ENCODE data around the gene NPTX1. TPM values are rescaled to one million over a fixed set of nuclear protein-coding genes. Genes with fewer than 3 reads are reported as not detected.

Gene NPTX1
- total and polyA plus RNA-seq, 2 experiments from 2014 or later, result 3.4 to 20.5 TPM

DNA sequence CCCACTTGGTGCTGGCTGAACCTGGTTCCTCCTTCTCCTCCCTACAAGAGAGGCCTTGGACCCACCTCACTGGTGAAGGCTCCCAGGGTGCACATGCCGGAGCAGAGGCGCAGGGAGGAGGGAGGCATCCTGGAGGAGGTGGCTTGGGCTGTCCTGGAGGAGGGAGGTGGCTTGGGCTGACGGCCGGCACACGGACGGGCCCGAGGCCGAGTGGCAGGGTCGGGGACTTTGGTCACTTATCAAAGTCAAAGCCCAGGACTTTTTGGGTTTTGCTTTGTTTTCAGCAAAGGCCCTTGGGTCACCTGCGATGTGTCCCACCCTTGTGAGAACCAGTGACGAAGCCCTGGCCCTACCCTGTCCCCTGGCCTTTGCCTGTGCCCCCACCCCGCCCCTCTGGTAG lies 32.9 kb downstream of the NPTX1 start:
- no peaks in the 10 kb centered on the region for H3K36me3 Mint-ChIP-seq (ENCODE audit: low read depth)
- Histone ChIP-seq H3K9me2 (ENCODE audit: insufficient read depth) (no peaks in the 10 kb centered on the region), H3K4me1 (ENCODE audit: insufficient read depth) (no peaks in the 10 kb centered on the region; the same call in 1 of the 2 replicates), H4K20me1 (replicated peaks; ENCODE audit: insufficient read depth) (no peaks in the 10 kb centered on the region; the same call in none of the 2 replicates), H3K36me3 (ENCODE audit: insufficient read depth) (no peaks in the 10 kb centered on the region), H3K4me2 (no peak overlapping the region), H3K79me2 (replicated peaks; ENCODE audit: insufficient read depth) (no peaks in the 10 kb centered on the region), H3K27me3 (ENCODE audit: insufficient read depth) (no peaks in the 10 kb centered on the region), H2AFZ (no peak overlapping the region), H3K27ac (ENCODE audit: low read depth) (no peak overlapping the region), H3F3A (replicated peaks; ENCODE audit: low read depth) (0 out of 2 replicates have a peak, but pooled peaks cover 3% of the 10 kb centered on the region), H3K4me3 (no peak overlapping the region)
- no peak for ATAC-seq
- no peak for TF ChIP-seq JUNB (IDR thresholded peaks at IDR 0.05; ENCODE audit: unreplicated experiment)
- TF ChIP-seq ZNF331 (CRISPR knock-in tag; IDR thresholded peaks at IDR 0.05; ENCODE audit: low read depth), result no peak
- TF ChIP-seq POLR2AphosphoS5 (IDR thresholded peaks at IDR 0.05; ENCODE audit: low read depth), result no peak
- H3K27me3 Mint-ChIP-seq (ENCODE audit: insufficient read depth, low read depth, poor library complexity), result peaks cover 11% of the 10 kb centered on the region
- H3K4me1 Mint-ChIP-seq, result peaks cover 4% of the 10 kb centered on the region; the same call in 1 of the 3 replicates
- H3K4me3 Mint-ChIP-seq, result no peak overlapping the region
- H3K9me3 Mint-ChIP-seq, result no peaks in the 10 kb centered on the region
- no peak overlapping the region for H3K27ac Mint-ChIP-seq
- no peak for DNase-seq (ENCODE audit: low spot score)

DNA sequence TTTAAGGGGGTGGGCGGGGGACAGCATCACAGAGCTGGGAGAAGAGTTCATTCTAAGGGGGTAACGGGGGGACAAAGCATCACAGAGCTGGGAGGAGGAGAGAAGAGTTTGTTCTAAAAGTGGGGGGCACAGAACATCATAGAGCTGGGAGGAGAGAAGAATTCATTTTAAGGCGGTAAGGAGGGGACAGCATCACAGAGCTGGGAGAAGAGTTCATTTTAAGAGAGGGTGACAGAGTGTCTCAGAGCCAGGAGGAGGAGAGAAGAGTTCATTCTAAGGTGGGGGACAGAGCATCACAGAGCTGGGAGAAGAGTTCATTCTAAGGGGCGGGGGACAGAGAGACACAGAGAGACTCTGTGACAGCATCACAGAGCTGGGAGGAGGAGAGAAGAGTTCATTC lies 33.6 kb downstream of the NPTX1 start:
- Histone ChIP-seq H2AFZ (no peak overlapping the region), H3K27me3 (ENCODE audit: insufficient read depth) (no peaks in the 10 kb centered on the region), H4K20me1 (replicated peaks; ENCODE audit: insufficient read depth) (no peaks in the 10 kb centered on the region; the same call in none of the 2 replicates), H3K4me2 (no peak overlapping the region), H3K79me2 (replicated peaks; ENCODE audit: insufficient read depth) (no peaks in the 10 kb centered on the region), H3F3A (replicated peaks; ENCODE audit: low read depth) (0 out of 2 replicates have a peak, but pooled peaks cover 3% of the 10 kb centered on the region), H3K27ac (ENCODE audit: low read depth) (no peak overlapping the region), H3K4me1 (ENCODE audit: insufficient read depth) (no peaks in the 10 kb centered on the region; the same call in 1 of the 2 replicates), H3K9me2 (ENCODE audit: insufficient read depth) (no peaks in the 10 kb centered on the region), H3K4me3 (no peak overlapping the region), H3K36me3 (ENCODE audit: insufficient read depth) (no peaks in the 10 kb centered on the region)
- DNase-seq (ENCODE audit: low spot score), result no peak
- peaks cover 11% of the 10 kb centered on the region for H3K27me3 Mint-ChIP-seq (ENCODE audit: insufficient read depth, low read depth, poor library complexity)
- TF ChIP-seq JUNB (IDR thresholded peaks at IDR 0.05; ENCODE audit: unreplicated experiment), result no peak
- TF ChIP-seq ZNF114 (CRISPR knock-in tag; IDR thresholded peaks at IDR 0.05), result no peak
- TF ChIP-seq ZNF331 (CRISPR knock-in tag; IDR thresholded peaks at IDR 0.05; ENCODE audit: low read depth), result no peak
- TF ChIP-seq POLR2AphosphoS5 (IDR thresholded peaks at IDR 0.05; ENCODE audit: low read depth), result no peak
- no peak for TF ChIP-seq CREB1 (CRISPR knock-in tag; IDR thresholded peaks at IDR 0.05; ENCODE audit: low read depth)
- H3K9me3 Mint-ChIP-seq, result no peaks in the 10 kb centered on the region
- no peak overlapping the region for H3K27ac Mint-ChIP-seq
- no peak overlapping the region for H3K4me3 Mint-ChIP-seq
- ATAC-seq, result no peak
- H3K4me1 Mint-ChIP-seq, result peaks cover 4% of the 10 kb centered on the region; the same call in 1 of the 3 replicates
- H3K36me3 Mint-ChIP-seq (ENCODE audit: low read depth), result no peaks in the 10 kb centered on the region

DNA sequence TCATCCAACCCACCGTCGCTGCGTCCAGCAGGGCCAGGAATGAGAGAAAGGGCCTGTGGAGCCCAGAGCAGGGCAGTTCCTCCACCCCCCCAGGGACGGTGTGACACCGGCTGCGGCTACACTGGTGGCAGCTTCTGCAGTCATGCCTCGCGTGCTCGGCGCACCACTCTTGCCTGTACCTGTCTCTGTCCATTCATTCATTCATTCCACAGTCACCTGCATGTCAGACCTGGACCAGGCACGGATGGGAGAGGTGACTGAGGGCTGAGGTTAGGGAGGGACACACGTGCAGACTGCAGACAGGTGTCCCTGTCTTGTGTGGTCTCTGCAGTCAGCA lies 34.1 kb downstream of the NPTX1 start:
- Histone ChIP-seq H3K79me2 (replicated peaks; ENCODE audit: insufficient read depth) (no peaks in the 10 kb centered on the region), H3K4me1 (ENCODE audit: insufficient read depth) (no peaks in the 10 kb centered on the region; the same call in 1 of the 2 replicates), H3K27ac (ENCODE audit: low read depth) (no peak overlapping the region), H3K4me3 (no peak overlapping the region), H3K9me2 (ENCODE audit: insufficient read depth) (no peaks in the 10 kb centered on the region), H3K27me3 (ENCODE audit: insufficient read depth) (no peaks in the 10 kb centered on the region), H2AFZ (no peak overlapping the region), H3K36me3 (ENCODE audit: insufficient read depth) (no peaks in the 10 kb centered on the region), H4K20me1 (replicated peaks; ENCODE audit: insufficient read depth) (no peaks in the 10 kb centered on the region; the same call in none of the 2 replicates), H3F3A (replicated peaks; ENCODE audit: low read depth) (0 out of 2 replicates have a peak, but pooled peaks cover 3% of the 10 kb centered on the region), H3K4me2 (no peak overlapping the region)
- DNase-seq (ENCODE audit: low spot score) (no peak), ATAC-seq (no peak)
- no peak overlapping the region for H3K27ac Mint-ChIP-seq
- peaks cover 11% of the 10 kb centered on the region for H3K27me3 Mint-ChIP-seq (ENCODE audit: insufficient read depth, low read depth, poor library complexity)
- H3K9me3 Mint-ChIP-seq, result no peaks in the 10 kb centered on the region
- no peak overlapping the region for H3K4me3 Mint-ChIP-seq
- H3K36me3 Mint-ChIP-seq (ENCODE audit: low read depth), result no peaks in the 10 kb centered on the region
- peaks cover 4% of the 10 kb centered on the region; the same call in 1 of the 3 replicates for H3K4me1 Mint-ChIP-seq
- no peak for TF ChIP-seq POLR2AphosphoS5 (IDR thresholded peaks at IDR 0.05; ENCODE audit: low read depth)
- TF ChIP-seq, protein P1, sequence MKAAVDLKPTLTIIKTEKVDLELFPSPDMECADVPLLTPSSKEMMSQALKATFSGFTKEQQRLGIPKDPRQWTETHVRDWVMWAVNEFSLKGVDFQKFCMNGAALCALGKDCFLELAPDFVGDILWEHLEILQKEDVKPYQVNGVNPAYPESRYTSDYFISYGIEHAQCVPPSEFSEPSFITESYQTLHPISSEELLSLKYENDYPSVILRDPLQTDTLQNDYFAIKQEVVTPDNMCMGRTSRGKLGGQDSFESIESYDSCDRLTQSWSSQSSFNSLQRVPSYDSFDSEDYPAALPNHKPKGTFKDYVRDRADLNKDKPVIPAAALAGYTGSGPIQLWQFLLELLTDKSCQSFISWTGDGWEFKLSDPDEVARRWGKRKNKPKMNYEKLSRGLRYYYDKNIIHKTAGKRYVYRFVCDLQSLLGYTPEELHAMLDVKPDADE (IDR thresholded peaks at IDR 0.05), result no peak
- no peak for TF ChIP-seq JUNB (IDR thresholded peaks at IDR 0.05; ENCODE audit: unreplicated experiment)
- TF ChIP-seq EZH2phosphoT487 (IDR thresholded peaks at IDR 0.05; ENCODE audit: unreplicated experiment), result no peak
- TF ChIP-seq, protein P2, sequence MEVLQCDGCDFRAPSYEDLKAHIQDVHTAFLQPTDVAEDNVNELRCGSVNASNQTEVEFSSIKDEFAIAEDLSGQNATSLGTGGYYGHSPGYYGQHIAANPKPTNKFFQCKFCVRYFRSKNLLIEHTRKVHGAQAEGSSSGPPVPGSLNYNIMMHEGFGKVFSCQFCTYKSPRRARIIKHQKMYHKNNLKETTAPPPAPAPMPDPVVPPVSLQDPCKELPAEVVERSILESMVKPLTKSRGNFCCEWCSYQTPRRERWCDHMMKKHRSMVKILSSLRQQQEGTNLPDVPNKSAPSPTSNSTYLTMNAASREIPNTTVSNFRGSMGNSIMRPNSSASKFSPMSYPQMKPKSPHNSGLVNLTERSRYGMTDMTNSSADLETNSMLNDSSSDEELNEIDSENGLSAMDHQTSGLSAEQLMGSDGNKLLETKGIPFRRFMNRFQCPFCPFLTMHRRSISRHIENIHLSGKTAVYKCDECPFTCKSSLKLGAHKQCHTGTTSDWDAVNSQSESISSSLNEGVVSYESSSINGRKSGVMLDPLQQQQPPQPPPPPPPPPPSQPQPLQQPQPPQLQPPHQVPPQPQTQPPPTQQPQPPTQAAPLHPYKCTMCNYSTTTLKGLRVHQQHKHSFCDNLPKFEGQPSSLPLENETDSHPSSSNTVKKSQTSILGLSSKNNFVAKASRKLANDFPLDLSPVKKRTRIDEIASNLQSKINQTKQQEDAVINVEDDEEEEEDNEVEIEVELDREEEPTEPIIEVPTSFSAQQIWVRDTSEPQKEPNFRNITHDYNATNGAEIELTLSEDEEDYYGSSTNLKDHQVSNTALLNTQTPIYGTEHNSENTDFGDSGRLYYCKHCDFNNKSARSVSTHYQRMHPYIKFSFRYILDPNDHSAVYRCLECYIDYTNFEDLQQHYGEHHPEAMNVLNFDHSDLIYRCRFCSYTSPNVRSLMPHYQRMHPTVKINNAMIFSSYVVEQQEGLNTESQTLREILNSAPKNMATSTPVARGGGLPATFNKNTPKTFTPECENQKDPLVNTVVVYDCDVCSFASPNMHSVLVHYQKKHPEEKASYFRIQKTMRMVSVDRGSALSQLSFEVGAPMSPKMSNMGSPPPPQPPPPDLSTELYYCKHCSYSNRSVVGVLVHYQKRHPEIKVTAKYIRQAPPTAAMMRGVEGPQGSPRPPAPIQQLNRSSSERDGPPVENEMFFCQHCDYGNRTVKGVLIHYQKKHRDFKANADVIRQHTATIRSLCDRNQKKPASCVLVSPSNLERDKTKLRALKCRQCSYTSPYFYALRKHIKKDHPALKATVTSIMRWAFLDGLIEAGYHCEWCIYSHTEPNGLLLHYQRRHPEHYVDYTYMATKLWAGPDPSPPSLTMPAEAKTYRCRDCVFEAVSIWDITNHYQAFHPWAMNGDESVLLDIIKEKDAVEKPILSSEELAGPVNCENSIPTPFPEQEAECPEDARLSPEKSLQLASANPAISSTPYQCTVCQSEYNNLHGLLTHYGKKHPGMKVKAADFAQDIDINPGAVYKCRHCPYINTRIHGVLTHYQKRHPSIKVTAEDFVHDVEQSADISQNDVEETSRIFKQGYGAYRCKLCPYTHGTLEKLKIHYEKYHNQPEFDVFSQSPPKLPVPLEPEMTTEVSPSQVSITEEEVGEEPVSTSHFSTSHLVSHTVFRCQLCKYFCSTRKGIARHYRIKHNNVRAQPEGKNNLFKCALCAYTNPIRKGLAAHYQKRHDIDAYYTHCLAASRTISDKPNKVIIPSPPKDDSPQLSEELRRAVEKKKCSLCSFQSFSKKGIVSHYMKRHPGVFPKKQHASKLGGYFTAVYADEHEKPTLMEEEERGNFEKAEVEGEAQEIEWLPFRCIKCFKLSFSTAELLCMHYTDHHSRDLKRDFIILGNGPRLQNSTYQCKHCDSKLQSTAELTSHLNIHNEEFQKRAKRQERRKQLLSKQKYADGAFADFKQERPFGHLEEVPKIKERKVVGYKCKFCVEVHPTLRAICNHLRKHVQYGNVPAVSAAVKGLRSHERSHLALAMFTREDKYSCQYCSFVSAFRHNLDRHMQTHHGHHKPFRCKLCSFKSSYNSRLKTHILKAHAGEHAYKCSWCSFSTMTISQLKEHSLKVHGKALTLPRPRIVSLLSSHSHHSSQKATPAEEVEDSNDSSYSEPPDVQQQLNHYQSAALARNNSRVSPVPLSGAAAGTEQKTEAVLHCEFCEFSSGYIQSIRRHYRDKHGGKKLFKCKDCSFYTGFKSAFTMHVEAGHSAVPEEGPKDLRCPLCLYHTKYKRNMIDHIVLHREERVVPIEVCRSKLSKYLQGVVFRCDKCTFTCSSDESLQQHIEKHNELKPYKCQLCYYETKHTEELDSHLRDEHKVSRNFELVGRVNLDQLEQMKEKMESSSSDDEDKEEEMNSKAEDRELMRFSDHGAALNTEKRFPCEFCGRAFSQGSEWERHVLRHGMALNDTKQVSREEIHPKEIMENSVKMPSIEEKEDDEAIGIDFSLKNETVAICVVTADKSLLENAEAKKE (CRISPR knock-in tag; IDR thresholded peaks at IDR 0.05), result no peak
